H9 (cell line): ENCODE measurements around the gene SPTY2D1. TPM values are rescaled to one million over a fixed set of nuclear protein-coding genes. Genes with fewer than 3 reads are reported as not detected.

Experiments
- DNase-seq: peaks from one replicate; pipeline ENCODE4 v3.0.0-alpha.2; 2017
- H2AFZ ChIP-seq: one replicate; pipeline ENCODE4 v1.6.1; 2013; ENCODE audit warnings: mild to moderate bottlenecking, low read length, control low read depth, moderate library complexity
- H2AK5ac ChIP-seq: 2 replicates; pipeline ENCODE4 v1.6.1; 2013; ENCODE audit warnings: low read length, control low read depth, mixed read lengths; ENCODE audit not compliant: insufficient read length
- H2BK120ac ChIP-seq: one replicate; pipeline ENCODE4 v1.6.1; 2013; ENCODE audit warnings: low read depth, mild to moderate bottlenecking, low read length, control low read depth, inconsistent platforms; ENCODE audit not compliant: poor library complexity, severe bottlenecking
- H2BK12ac ChIP-seq: 2 replicates; pipeline ENCODE4 v1.6.1; 2013; ENCODE audit warnings: low read length, control low read depth, mixed read lengths, low read depth; ENCODE audit not compliant: insufficient read length
- H2BK15ac ChIP-seq: 2 replicates; pipeline ENCODE4 v1.6.1; 2013; ENCODE audit warnings: low read depth, low read length, control low read depth
- H2BK20ac ChIP-seq: one replicate; pipeline ENCODE4 v1.6.1; 2013; ENCODE audit warnings: low read depth, mild to moderate bottlenecking, low read length, control low read depth, inconsistent platforms; ENCODE audit not compliant: poor library complexity, severe bottlenecking
- H2BK5ac ChIP-seq: 2 replicates; pipeline ENCODE4 v1.6.1; 2013; ENCODE audit warnings: low read length, control low read depth, mixed read lengths; ENCODE audit not compliant: insufficient read length
- H3K14ac ChIP-seq: 2 replicates; pipeline ENCODE4 v1.6.1; 2013; ENCODE audit warnings: low read length, control low read depth; ENCODE audit not compliant: insufficient read depth
- H3K18ac ChIP-seq: 2 replicates; pipeline ENCODE4 v1.6.1; 2013; ENCODE audit warnings: low read depth, mild to moderate bottlenecking, mixed read lengths, low read length, control low read depth; ENCODE audit not compliant: insufficient read length
- H3K23ac ChIP-seq: 2 replicates; pipeline ENCODE4 v1.6.1; 2013; ENCODE audit warnings: low read length, control low read depth, mixed read lengths, low read depth; ENCODE audit not compliant: insufficient read length
- H3K23me2 ChIP-seq: 2 replicates; pipeline ENCODE4 v1.6.1; 2013; ENCODE audit warnings: low read depth, mild to moderate bottlenecking, mixed read lengths, low read length, control low read depth; ENCODE audit not compliant: insufficient read length, poor library complexity, severe bottlenecking
- H3K27ac ChIP-seq: 2 replicates; pipeline ENCODE4 v1.5.1; 2013; ENCODE audit warnings: low read length, control low read depth, mixed read lengths, low read depth; ENCODE audit not compliant: insufficient read length
- H3K27me3 ChIP-seq: 2 replicates; pipeline ENCODE4 v1.6.1; 2013; ENCODE audit warnings: low read length, control low read depth, inconsistent platforms; ENCODE audit not compliant: insufficient read depth
- H3K4ac ChIP-seq: 2 replicates; pipeline ENCODE4 v1.6.1; 2013; ENCODE audit warnings: low read depth, mild to moderate bottlenecking, control low read depth, inconsistent platforms, low read length, moderate library complexity
- H3K4me1 ChIP-seq: 2 replicates; pipeline ENCODE4 v1.6.1; 2013; ENCODE audit warnings: low read length, control low read depth, inconsistent platforms; ENCODE audit not compliant: insufficient read depth
- H3K4me2 ChIP-seq: 2 replicates; pipeline ENCODE4 v1.6.1; 2013; ENCODE audit warnings: low read length, control low read depth, mixed read lengths; ENCODE audit not compliant: insufficient read length, insufficient read depth
- H3K56ac ChIP-seq: 2 replicates; pipeline ENCODE4 v1.6.1; 2013; ENCODE audit warnings: low read depth, mild to moderate bottlenecking, mixed read lengths, low read length, control low read depth; ENCODE audit not compliant: insufficient read length
- H3K79me1 ChIP-seq: 2 replicates; pipeline ENCODE4 v1.6.1; 2013; ENCODE audit warnings: low read depth, mild to moderate bottlenecking, moderate library complexity, low read length, control low read depth, inconsistent platforms; ENCODE audit not compliant: insufficient read depth, poor library complexity, severe bottlenecking
- H3K79me2 ChIP-seq: 2 replicates; pipeline ENCODE4 v1.6.1; 2013; ENCODE audit warnings: low read length, control low read depth, inconsistent platforms; ENCODE audit not compliant: insufficient read depth
- H3K9ac ChIP-seq: 2 replicates; pipeline ENCODE4 v1.6.1; 2013; ENCODE audit warnings: low read length, control low read depth, mixed read lengths; ENCODE audit not compliant: insufficient read length; ENCODE audit errors: extremely low read depth
- H3K9me3 ChIP-seq: one replicate; pipeline ENCODE4 v1.6.1; 2013; ENCODE audit warnings: low read depth, low read length, inconsistent platforms; ENCODE audit not compliant: control insufficient read depth
- H3T11ph ChIP-seq: one replicate; pipeline ENCODE4 v1.6.1; 2013; ENCODE audit warnings: mild to moderate bottlenecking, low read length, control low read depth, inconsistent platforms
- H4K20me1 ChIP-seq: one replicate; pipeline ENCODE4 v1.6.1; 2013; ENCODE audit not compliant: control insufficient read depth, insufficient read length, insufficient read depth
- H4K5ac ChIP-seq: 2 replicates; pipeline ENCODE4 v1.6.1; 2013; ENCODE audit warnings: low read depth, mild to moderate bottlenecking, mixed read lengths, low read length, control low read depth; ENCODE audit not compliant: insufficient read length
- H4K8ac ChIP-seq: replicated peaks from 2 replicates; pipeline ENCODE4 v1.6.1; 2013; ENCODE audit warnings: low read length, control low read depth, mixed read lengths, low read depth; ENCODE audit not compliant: insufficient read length
- H4K91ac ChIP-seq: 2 replicates; pipeline ENCODE4 v1.6.1; 2013; ENCODE audit warnings: low read depth, mild to moderate bottlenecking, moderate library complexity, mixed read lengths, low read length, control low read depth; ENCODE audit not compliant: insufficient read length
- H3K27ac Mint-ChIP-seq, 3 experiments: 2 replicates in 2 of 3; 3 replicates in 1 of 3; pipeline ENCODE4 v1.8.0; 2020 to 2021; ENCODE audit warnings: mixed read lengths in 3 of 3, mild to moderate bottlenecking in 1 of 3, moderate library complexity in 1 of 3
- H3K27me3 Mint-ChIP-seq: 2 replicates; pipeline ENCODE4 v1.8.0; 2021; ENCODE audit warnings: low read depth, mild to moderate bottlenecking, moderate library complexity, mixed read lengths
- H3K36me3 Mint-ChIP-seq, 3 experiments: 2 replicates in 2 of 3; 3 replicates in 1 of 3; pipeline ENCODE4 v1.8.0; 2020 to 2021; ENCODE audit warnings: low read depth in 3 of 3, mixed read lengths in 3 of 3; ENCODE audit not compliant: insufficient read depth in 1 of 3
- H3K4me1 Mint-ChIP-seq, 2 experiments: 2 replicates each; pipeline ENCODE4 v1.8.0; 2020; ENCODE audit warnings: mixed read lengths in 2 of 2
- H3K4me3 Mint-ChIP-seq, 2 experiments: 2 replicates in 1 of 2; 3 replicates in 1 of 2; pipeline ENCODE4 v1.8.0; 2020 to 2021; ENCODE audit warnings: mild to moderate bottlenecking in 2 of 2, mixed read lengths in 2 of 2, moderate library complexity in 1 of 2
- H3K9me3 Mint-ChIP-seq, 2 experiments: 2 replicates in 1 of 2; 3 replicates in 1 of 2; pipeline ENCODE4 v1.8.0; 2020; ENCODE audit warnings: mild to moderate bottlenecking in 2 of 2, mixed read lengths in 2 of 2, moderate library complexity in 1 of 2
- WGBS: extraction: QIAGEN DNeasy Blood & Tissue Kit; methylation state at CpG from one replicate; pipeline ENCODE4 v1.1.7; 2013; ENCODE audit warnings: missing lambda C conversion rate, low lambda C conversion rate, mixed read lengths; ENCODE audit not compliant: insufficient read length; ENCODE audit errors: extremely low coverage; 5-methylcytosine and 5-hydroxymethylcytosine counted together
- total RNA-seq: library from RNA; stranded (reverse); gene quantifications from 2 replicates; pipeline ENCODE4 v1.2.1, GENCODE V29; 2021
- TF ChIP-seq, protein P1 (sequence below): fragments of 200-600 bp; sonication (generic); conservative IDR thresholded peaks from 3 replicates; pipeline ENCODE4 v1.8.0; 2021; ENCODE audit warnings: antibody characterized with exemption, mild to moderate bottlenecking

The SPTY2D1 gene
- total RNA-seq, 1 experiment from 2014 or later, result 15.9 TPM

DNA sequence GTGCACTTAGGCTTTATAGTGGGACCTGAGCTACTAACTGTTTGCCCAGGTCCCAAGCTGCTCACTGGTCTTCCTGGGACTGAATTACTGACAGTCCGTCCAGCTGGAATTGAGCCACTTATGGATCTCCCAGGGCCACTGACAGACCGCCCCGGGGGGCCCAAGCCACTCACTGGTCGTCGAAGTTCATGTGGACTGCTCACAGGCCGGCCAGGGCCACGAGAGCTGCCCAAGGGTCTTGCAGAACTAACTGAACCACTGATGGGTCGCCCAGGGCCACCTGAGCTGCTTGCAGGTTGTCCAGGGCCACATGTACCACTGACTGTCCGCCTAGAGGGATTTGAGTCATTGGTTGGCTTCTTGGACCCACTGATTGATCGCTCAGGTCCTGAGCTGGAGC, 19.5 kb downstream of the SPTY2D1 start:
- no peak overlapping the region for H2BK20ac ChIP-seq
- H3K4ac ChIP-seq, result no peak overlapping the region
- no peaks in the 10 kb centered on the region for H3K27me3 ChIP-seq
- no peak overlapping the region for H4K8ac ChIP-seq
- H3K9me3 Mint-ChIP-seq, result no peaks in the 10 kb centered on the region
- H3K27ac ChIP-seq, result no peak overlapping the region
- no peak overlapping the region for H4K91ac ChIP-seq
- no peak overlapping the region for H2BK12ac ChIP-seq
- H3K4me2 ChIP-seq, result no peak overlapping the region
- no peak overlapping the region for H3K9ac ChIP-seq
- peaks cover 6 to 34% (median 27%) of the 10 kb centered on the region in 3 experiments; a peak in 6 of 7 replicates for H3K36me3 Mint-ChIP-seq
- DNase-seq, result no peak
- H3K23ac ChIP-seq, result no peak overlapping the region
- no peaks in the 10 kb centered on the region for H3K9me3 ChIP-seq
- no peaks in the 10 kb centered on the region for H3K4me1 Mint-ChIP-seq
- no peak overlapping the region; a peak in 1 of 7 replicates for H3K27ac Mint-ChIP-seq
- H2AFZ ChIP-seq, result no peak overlapping the region
- no peak overlapping the region for H2BK15ac ChIP-seq
- H3K14ac ChIP-seq, result no peak overlapping the region
- no CpG with 5 or more reads among the region's 10 CpGs for WGBS
- H3K23me2 ChIP-seq, result no peaks in the 10 kb centered on the region
- no peaks in the 10 kb centered on the region for H3K4me1 ChIP-seq
- H3K79me2 ChIP-seq, result no peaks in the 10 kb centered on the region; the same call in 1 of the 2 replicates
- no peak overlapping the region for H3K4me3 Mint-ChIP-seq
- TF ChIP-seq, protein P1, sequence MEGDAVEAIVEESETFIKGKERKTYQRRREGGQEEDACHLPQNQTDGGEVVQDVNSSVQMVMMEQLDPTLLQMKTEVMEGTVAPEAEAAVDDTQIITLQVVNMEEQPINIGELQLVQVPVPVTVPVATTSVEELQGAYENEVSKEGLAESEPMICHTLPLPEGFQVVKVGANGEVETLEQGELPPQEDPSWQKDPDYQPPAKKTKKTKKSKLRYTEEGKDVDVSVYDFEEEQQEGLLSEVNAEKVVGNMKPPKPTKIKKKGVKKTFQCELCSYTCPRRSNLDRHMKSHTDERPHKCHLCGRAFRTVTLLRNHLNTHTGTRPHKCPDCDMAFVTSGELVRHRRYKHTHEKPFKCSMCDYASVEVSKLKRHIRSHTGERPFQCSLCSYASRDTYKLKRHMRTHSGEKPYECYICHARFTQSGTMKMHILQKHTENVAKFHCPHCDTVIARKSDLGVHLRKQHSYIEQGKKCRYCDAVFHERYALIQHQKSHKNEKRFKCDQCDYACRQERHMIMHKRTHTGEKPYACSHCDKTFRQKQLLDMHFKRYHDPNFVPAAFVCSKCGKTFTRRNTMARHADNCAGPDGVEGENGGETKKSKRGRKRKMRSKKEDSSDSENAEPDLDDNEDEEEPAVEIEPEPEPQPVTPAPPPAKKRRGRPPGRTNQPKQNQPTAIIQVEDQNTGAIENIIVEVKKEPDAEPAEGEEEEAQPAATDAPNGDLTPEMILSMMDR, result no peak
- no peak overlapping the region for H3K18ac ChIP-seq
- H3K27me3 Mint-ChIP-seq, result no peaks in the 10 kb centered on the region
- H2AK5ac ChIP-seq, result no peak overlapping the region
- no peak overlapping the region for H4K5ac ChIP-seq
- H3K79me1 ChIP-seq, result no peaks in the 10 kb centered on the region
- no peak overlapping the region for H2BK120ac ChIP-seq
- H3T11ph ChIP-seq, result no peak overlapping the region
- H2BK5ac ChIP-seq, result no peak overlapping the region
- no peak overlapping the region for H3K56ac ChIP-seq
- no peaks in the 10 kb centered on the region for H4K20me1 ChIP-seq
